A172 (cell line): ENCODE measurements around the gene NPRL2. TPM values are rescaled to one million over a fixed set of nuclear protein-coding genes. Genes with fewer than 3 reads are reported as not detected.

Experiments
- DNase-seq: peaks from one replicate; pipeline ENCODE4 v3.0.0-alpha.2; 2015; ENCODE audit warnings: low spot score
- total RNA-seq: library from RNA; depleted of rRNA; stranded (reverse); fragments of >200 nt; shearing (Covaris generic); gene quantifications from 2 replicates; pipeline ENCODE4 v1.2.3, GENCODE V29; 2014

Gene NPRL2
- total RNA-seq, 1 experiment from 2014 or later: 23.1 TPM

DNA sequence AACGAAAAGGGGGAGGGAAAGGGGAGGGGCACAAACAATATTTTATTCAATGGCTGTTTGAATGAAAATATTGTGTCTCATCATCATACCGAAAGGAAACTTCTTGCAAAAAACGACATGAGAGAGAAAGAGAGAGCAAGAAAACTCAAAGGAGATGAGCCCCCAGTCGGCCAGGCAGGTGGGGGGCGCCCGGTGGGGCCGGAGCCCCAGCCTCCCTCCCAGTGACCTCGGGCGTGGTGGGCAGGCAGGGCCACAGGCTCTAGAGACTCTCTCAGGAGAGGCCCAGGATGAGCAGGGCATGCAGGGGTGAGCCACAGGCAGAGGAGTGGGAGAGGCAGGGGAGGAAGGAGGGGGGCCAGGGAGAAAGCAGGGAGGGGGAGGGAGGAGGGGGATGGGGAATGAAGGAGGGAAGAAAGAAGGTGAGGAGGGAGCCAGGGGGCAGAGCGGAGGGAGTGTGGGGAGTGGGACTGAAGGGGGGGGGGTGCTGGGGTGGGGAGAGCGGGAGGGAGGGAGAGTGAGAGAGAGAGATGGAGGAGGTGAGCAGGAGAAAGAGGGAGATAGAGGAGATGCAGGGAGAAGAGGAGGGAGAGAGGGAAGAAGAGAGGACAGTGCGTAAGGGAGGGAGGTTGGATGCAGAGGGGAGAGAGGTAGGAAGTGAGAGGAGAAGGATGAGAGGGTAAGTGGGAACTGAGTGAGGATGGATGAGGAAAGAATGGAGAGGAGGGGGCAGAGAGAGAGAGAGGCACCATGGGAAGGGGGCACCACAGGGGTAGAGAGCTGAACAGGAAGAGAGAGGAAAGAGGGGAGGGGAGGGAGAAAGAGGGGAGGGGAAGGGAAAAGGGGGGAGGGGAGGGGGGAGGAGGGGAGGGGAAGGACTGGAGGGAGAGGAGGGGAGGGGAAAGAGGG, 22.8 kb upstream of the NPRL2 start:
- DNase-seq: no peak

DNA sequence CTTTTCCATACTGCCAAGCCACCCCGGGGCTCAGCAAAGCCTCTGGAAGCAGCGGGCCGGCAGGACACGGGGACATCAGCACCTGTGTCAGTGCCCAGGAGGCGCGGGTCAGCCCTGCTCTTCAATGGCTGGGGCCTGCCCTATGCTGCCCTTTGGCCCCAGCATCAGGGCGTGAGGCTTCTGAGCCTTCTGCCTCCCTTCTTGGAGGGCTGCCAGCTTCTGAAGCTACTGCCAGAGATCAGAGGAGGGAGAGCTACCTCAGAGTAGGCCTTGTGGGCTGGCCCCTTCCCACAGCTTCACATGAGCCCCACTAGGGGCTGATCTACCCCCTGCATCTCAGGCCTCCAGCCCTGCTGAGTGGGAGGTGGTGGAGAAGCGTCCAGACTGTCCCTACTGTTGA, 21.8 kb upstream of the NPRL2 start:
- no peak for DNase-seq

DNA sequence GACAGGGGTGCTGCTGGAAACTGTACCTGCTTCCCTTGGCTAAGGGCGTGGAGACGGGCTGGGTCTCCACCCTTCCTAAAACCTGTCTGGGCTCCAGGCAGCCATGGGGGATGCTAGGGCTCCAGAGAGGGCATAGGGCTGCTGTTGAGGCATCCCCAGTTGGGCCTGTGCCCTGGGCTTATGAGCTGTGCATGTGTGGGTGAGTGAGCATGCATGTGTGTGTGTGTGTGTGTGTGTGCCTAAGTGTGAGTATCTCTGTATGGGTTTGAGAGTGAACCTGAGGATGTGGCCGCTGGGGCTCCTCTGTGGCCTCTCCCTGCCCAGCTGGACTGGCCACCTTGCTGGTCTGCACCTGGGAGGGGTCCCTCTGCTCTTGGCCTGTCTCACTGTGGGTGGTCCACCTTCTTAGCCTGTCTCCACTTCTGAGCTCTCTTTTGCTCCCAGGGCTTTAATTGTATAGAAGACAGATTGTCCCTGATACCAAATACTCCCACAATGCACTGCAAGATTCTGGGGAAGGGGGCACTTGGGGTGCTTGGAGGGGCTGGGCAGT, 20.6 kb upstream of the NPRL2 start:
- no peak for DNase-seq

DNA sequence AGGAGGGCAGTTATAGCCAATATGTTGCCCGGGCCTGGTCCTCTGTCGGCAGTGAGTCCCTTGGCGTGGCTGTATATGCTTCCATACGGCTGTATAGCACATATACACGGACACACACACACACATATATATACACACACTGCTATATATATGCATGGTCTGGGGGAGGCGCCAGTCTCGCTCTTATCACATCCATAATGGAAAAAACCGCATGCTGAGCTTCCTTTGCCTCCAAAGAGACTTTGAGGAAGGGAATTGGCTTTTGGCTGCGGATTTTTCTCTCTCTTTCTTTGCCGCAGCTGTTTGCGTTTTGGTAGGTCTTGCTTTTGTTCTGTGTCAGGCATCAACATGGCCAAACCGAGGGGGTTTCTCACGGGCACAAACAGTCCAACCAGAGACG, 20.0 kb upstream of the NPRL2 start:
- peak; percentile 26 for DNase-seq

DNA sequence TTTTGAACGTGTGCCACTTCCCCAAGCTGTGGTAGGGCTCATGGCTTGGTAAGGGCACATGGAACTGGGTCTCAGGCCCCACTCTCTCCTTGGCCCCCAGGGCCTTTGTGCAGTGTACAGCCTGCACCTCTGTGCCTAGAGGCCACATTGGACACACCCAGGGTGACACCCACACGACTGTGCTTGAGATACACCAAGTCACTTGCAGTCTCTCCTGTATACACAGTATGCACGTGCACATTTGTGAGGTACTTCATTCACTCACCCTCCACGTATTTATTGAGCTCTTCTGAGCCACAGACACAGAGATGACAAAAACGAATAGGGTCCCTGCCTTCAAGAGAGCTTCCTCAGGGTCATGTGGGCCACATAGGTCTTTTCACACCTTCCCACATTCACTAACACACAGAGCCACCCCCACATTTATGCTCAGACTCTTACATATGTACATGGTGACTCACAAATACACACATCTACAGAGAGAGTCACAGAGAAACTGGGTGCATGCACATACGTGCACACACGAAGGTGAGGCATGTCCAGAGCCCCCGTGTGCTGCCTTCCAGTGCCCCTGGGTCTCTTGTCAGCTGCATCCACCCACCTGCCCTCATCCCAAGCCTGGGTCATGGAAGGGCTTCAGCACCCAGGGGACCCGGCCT, 18.6 kb upstream of the NPRL2 start:
- no peak for DNase-seq

DNA sequence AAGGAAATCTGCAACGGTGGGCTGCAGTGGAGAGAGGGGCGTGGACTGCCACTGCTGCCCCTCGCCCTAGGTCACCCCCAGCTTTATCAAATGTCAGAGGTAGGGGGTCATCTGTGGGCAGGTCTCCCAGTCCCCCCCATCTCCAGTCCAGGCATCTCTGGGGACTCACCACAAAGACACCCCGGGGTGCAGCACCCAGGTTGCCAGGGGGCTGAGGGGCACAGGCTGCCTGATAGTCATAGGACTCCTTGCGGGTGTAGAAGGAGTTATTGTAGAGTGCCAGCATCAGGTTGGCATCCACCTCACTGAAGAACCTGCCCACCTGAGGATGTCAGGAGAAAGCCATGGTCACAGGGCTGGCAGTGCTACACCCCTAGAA, 15.3 kb upstream of the NPRL2 start:
- DNase-seq: no peak

DNA sequence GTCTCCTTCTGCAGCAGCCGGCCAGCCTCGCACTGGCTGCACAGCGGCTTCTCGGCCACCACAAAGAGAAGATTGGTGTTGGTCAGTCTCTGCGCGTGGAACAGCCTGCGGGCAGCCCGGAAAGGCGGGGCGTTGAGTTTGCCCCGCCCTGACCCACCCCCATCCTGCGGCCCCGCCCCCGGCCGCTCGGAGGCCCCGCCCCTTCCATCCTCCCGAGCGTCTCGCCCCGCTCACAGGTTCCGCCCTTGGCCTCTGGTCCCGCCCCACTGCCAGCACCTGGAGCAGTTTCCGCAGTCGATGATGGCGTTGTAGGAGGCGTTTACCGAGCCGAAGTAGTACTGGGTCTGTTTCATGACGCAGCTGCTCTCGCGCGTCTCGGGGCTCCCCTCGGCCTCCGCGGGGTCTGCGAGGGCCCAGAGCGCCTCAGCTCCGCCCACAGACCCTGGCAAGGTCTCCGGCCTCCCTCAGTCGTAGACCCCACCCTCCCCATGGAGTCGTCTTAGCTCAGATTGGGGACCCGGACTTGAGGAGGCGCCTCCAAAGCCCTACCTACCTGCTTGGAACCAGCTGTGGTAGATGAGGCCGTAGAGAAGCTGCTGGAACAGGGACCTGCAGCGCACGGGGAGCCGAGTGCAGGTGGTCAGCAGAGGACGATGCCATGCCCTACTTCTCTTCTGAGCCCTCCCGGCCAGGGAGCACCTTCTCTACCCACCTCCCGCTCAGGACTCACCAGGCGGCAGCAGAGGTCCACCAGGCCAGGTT, 14.7 kb upstream of the NPRL2 start:
- no peak for DNase-seq

DNA sequence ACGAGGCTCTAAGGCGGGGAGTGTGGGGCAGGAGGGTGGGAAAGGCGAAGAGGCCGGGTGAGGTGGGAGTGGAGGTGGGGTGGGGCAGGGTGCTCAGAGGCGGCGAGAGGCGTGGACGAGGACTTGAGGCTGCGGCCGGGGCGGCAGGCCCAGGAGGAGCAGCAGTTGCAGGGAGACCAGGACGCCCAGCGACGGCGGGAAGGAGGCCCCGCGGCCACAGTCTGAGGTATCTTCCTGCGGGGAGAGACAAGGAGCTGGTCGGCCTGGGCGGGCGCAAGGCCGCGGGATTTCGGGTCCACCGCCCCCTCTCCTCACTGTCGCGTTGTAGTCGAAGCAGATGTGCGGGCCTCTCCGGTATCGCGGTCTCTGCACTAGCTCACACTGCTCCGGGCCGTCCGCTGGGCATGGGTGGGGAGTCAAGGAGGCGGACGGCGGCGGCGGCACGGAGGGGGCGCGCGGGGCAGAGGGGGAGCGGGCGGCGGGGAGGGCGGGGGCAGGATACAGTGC, 14.1 kb upstream of the NPRL2 start:
- DNase-seq: no peak

DNA sequence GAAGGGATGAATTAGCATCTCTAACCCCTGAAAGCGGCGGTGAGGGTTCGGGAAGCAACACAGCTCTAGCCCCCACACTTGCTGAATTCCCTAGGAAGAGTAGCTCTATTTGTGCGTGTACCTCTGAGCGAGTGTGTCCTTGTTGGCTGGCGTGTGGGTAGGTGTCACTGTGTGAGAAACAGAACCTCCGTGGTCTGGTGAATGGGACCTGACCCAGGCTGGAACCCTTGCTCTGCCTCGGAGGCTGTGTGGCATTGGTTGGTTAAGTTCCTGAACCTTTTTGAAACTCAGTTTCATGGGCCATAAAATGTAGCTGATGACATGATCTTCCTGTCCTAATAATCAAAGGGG, 9.2 kb upstream of the NPRL2 start:
- DNase-seq: no peak

DNA sequence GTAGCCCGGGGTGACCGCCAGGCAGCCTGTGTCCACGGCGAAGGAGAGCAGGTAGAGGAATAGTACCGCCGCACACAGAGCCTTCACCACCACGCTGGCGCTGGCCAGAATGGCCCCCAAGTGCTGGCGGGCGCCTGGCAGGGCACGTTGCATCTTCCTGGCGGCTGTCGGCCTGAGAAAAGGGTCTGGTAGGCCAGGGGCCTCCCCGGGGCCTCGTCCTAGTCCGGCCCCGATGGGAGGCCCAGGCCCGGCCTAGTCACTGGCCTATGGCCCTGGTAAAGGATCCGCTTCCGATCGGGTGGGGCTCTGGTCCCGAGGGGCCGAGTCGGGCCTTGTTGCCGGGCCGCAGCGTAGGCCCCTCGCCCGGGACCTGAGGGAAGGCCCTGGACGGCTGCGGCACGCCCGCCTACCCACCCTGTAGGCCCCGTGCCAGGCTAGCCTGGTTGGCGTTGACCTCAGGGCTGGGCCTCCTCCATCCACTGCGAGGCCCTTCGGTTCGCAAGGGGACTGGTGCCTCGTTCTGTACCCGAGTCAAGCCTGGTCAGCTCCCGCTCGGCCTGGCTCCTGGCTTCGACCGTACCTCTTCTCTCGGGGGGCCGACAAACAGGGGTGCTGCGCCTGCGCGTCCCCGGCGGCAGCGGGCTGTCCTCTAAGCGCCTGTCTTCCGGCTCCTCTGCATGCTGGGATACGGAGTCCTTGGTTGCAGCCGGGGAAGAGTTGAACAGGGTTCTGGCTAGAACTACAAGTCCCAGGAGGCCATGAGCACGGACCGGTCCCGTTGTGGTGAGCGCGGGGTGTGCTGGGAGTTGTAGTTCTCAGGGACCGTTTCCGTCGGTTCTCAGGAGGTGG, 8.6 kb upstream of the NPRL2 start, which contains the start of gene TMEM115:
TMEM115 (minus strand) TSS at position 611 of the 849 bp plus-strand sequence; CDS start at position 153, 458 bp downstream.
- peak; percentile 94 for DNase-seq

DNA sequence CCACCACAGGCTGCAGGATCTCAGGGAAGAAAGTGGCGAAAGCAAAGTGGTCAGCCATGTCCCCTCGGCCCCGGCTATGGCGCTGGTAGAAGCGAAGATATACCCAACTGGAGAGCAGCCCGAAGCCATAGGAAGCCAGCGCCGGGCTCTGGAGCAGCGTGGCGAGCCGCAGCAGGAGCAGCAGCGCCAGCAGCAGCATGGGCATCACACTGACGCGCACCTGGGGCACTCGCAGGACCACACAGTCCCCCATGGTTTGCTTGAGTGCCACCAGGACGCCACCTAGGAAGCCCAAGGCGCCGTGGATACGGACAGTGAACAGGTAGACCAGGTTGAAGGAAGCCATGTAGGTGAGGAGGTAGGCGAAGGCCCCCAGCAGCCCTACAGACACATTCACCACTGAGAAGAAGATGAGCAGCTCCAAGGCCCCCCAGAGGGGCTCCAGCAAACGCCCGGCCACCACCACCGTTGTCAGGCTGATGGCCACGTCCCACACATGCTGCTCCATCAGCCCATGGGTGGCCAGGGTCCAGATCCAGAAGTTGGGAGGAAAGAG, 7.9 kb upstream of the NPRL2 start:
- DNase-seq: no peak

DNA sequence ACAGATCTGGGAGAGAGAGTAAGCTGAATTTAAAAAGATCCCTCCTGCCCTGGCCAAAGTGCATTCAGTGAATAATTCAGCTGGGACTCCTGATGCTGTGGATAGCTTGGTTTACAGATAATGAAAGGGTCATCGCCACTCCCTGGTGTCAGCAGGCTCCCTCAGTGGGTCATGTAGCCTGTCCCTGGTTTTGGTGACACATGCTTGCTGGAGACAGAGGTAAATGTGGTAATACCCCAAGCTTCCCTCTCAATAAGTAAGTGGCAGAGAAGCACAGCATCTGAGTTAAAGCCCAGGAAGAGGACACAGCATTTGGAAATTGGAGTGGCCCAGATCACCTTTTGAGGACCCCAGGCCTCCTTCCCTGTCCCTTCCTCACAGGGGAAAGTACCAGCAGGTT, 6.9 kb upstream of the NPRL2 start:
- no peak for DNase-seq

DNA sequence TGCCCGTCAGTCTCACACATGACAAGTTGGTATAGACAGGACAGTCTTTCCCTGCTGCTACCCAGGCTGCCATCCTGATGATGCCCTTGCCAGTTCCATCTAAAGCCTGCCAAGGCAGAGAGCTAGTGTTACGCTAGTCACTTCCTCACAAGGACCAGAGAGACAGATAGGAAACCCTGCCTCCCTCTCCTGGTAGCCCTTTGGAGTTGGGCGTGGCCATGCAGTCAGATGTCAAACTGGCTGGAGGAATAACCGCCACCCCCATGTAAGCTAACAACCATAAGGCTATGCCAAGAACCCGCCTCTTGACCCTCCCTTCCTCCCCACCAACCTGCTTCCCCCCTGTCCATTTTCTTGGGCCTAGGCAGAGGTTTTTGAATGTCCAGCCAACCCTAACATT, 6.0 kb upstream of the NPRL2 start:
- peak; percentile 36 for DNase-seq

DNA sequence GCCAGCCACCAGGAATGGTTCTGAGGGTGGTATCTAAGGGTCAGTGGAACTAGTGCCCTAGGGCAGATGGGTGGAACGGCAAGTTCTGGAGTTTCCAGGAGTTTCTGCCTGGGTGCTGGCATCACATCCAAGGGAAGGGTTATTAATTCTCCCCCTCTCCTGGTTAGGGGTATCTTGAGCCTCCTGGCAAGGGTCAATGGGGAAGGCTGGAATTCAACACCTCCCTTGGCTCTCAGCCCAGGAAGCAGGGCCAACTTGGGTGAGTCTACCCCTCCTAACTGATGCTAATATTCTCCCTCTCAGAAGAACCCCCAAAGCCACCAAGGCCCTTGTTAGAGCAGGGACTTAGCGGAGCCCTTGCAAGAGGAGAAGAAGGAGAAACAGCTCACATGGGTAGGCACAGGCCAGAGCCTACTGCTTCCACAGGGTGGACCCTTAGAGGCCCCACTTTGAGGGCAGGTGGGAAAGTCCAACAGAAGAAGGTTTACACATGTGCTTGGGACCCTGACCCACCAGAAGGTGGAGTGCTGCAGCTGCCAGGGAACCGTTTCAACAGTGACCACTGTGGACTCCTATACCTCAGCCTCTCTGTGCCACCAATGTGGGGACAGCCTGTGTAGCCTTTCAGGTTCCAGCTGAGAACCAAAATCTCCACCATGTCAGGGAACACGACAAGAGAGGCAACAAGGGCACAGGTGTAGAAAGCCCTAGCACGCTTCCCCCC, 5.4 kb upstream of the NPRL2 start:
- no peak for DNase-seq

DNA sequence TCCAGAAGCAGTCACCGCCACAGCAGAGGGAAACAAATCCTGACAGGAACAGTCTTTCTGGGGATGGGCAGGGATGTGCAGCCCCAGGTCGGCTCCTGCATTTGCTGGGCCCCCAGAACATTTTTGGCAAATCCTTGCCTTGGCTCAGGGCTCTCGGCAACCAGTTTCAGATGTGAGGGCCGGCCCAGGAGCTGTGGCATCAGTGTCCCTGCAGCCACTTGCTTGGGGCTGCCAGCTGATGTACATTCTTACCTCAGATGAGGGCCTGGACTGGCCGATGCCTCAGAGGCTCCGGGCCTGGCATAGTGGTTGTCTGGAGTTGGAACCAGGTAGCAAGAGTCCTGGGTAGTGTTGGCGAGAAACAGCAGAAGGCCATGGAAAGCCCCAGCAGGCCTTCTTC, 4.3 kb upstream of the NPRL2 start:
- DNase-seq: no peak

DNA sequence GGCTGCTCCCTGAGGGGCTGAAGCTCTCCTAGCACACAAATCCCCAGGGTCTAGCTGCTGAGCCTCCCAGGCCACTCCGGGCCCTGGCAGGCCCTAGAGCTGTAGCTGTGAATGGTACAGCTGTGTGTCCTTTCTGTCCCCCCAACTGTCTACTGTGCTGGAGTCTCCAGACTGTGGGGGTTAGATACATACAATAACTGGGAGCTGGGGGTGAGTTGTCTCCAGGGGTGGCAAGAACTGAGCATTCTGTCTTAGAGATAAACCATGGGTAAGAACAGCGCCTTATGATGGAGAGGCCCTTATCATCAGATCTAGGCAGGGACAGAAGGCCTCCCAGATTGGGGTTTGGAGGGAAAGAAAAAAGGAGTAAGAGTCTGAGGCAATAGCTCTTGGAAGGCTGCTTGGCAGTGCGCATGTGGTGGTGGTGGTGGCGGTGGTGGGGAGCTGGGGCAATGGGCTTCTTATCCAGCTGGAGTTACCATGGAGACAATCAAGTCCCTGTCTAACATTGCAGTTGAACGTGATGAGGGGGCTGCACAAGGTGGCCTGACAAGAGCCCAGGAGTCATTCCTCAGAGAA, 3.7 kb upstream of the NPRL2 start:
- no peak for DNase-seq

DNA sequence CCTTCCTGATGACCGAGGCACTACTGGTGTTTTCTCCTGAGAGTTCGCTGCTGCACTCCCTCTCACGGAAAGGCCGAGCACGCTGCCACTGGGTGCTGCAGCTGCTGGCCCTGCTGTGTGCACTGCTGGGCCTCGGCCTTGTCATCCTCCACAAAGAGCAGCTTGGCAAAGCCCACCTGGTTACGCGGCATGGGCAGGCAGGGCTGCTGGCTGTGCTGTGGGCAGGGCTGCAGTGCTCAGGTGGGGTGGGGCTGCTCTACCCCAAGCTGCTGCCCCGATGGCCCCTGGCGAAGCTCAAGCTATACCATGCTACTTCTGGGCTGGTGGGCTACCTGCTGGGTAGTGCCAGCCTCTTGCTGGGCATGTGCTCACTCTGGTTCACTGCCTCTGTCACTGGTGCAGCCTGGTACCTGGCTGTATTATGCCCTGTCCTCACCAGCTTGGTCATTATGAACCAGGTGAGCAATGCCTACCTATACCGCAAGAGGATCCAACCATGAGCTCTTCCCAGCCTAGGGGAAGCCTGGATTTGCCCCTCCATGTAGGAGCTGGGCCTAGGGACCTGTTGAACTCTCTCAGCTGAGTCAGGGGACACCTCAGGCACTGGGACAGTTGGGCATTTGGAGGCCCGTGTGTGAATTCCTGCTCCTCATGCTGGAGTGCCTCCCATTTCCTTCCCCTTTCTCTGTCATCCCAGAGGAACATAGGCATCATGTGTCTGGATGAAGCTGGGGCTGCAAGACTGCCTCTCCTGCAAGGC, 2.9 kb upstream of the NPRL2 start:
- DNase-seq: no peak

DNA sequence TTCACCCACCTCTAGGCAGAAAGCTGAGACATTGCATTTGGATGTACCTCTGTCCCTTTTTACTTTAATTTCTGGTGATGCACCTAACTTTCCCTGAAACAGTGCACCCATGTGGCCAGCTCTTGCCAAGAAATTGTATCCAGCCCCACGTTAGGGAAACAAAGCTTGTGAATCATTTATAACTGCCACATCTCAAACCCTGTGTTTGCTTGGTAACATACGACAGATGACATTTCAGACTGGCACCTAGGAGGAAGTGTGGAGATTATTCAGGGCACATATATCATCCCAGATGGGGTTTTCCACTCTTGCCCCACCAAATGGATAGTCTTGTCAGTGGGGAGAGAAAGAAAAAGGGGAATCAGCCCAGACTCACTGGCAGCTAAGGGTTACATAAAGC, 2.2 kb upstream of the NPRL2 start:
- no peak for DNase-seq

DNA sequence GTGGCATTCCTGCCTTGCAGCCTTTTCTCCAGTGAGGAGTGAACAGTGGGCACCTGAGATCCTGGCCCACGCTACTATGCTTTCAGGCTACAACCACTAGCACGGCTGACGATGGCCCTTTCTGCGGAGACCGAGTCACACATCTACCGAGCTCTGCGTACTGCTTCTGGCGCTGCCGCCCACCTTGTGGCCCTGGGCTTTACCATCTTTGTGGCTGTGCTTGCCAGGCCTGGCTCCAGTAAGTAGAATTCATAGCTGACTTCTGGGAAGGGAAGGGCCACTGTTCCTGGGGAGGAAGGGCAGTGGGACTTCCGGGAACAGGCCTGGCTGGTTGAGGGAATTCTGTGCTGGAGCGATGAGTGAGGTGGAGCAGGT, 735 bp upstream of the NPRL2 start:
- no peak for DNase-seq
